ENCODE data around the gene PCNP.

DNA sequence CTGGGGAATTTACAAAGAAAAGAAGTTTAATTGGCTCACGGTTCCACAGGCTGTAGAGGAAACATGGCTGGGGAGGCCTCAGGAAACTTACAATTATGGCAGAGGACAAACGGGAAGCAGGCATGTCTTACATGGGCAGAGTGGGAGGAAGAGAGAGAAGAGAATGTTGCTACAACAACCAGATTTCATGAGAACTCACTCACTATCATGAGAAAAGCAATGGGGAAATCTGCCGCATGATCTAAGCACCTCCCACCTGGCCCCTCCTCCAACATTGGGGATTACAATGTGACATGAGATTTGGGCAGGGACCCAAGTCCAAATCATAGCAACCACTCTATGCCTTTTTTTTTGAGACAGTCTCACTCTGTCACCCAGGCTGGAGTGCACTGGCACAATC, 28.8 kb downstream of the PCNP start:
- no peak for TF ChIP-seq POLR2A (IDR thresholded peaks at IDR 0.05)
- TF ChIP-seq, protein P1, sequence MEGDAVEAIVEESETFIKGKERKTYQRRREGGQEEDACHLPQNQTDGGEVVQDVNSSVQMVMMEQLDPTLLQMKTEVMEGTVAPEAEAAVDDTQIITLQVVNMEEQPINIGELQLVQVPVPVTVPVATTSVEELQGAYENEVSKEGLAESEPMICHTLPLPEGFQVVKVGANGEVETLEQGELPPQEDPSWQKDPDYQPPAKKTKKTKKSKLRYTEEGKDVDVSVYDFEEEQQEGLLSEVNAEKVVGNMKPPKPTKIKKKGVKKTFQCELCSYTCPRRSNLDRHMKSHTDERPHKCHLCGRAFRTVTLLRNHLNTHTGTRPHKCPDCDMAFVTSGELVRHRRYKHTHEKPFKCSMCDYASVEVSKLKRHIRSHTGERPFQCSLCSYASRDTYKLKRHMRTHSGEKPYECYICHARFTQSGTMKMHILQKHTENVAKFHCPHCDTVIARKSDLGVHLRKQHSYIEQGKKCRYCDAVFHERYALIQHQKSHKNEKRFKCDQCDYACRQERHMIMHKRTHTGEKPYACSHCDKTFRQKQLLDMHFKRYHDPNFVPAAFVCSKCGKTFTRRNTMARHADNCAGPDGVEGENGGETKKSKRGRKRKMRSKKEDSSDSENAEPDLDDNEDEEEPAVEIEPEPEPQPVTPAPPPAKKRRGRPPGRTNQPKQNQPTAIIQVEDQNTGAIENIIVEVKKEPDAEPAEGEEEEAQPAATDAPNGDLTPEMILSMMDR (IDR thresholded peaks at IDR 0.05) = no peak

Measured in tibial nerve (tissue), 3 donors.